Stimulated activated CD8-positive, alpha-beta memory T cell treated with anti-CD3 and anti-CD28 coated beads, Interleukin-12 subunit alpha, Interleukin-12 subunit beta, amount 100 ng/mL, for 24 hours (primary cell): ENCODE data around the gene TCTN2.

ENCODE experiments used
- DNase-seq: peaks from one replicate; pipeline ENCODE4 v3.0.0-alpha.2; 2020; ENCODE audit errors: extremely low read depth

The TCTN2 gene

GRCh38 chr12:123686636-123687190, 15.8 kb downstream of the TCTN2 start:
- no peak for DNase-seq

GRCh38 chr12:123690191-123690840, 19.4 kb downstream of the TCTN2 start:
- DNase-seq: no peak

GRCh38 chr12:123696207-123696606, 25.3 kb downstream of the TCTN2 start:
- DNase-seq: no peak

- no peak for DNase-seq
Observed at GRCh38 chr12:123696646-123697045, 25.7 kb downstream of the TCTN2 start.

GRCh38 chr12:123705935-123706334, 35.0 kb downstream of the TCTN2 start:
- DNase-seq: no peak

GRCh38 chr12:123707466-123707865, 36.6 kb downstream of the TCTN2 start:
- no peak for DNase-seq

- DNase-seq: no peak
Observed at GRCh38 chr12:123712780-123713319, 41.9 kb downstream of the TCTN2 start.

- no peak for DNase-seq
Observed at GRCh38 chr12:123713398-123713797, 42.5 kb downstream of the TCTN2 start.

GRCh38 chr12:123713823-123714585, 43.1 kb downstream of the TCTN2 start:
- DNase-seq: no peak

GRCh38 chr12:123715195-123715594, 44.3 kb downstream of the TCTN2 start:
- DNase-seq: no peak

GRCh38 chr12:123717350-123717749, 46.4 kb downstream of the TCTN2 start:
- no peak for DNase-seq

- DNase-seq: no peak
Observed at GRCh38 chr12:123720141-123720814, 49.4 kb downstream of the TCTN2 start.

GRCh38 chr12:123721245-123721644, 50.3 kb downstream of the TCTN2 start:
- DNase-seq: no peak

- DNase-seq: no peak
Observed at GRCh38 chr12:123723011-123723410, 52.1 kb downstream of the TCTN2 start.

- no peak for DNase-seq
Observed at GRCh38 chr12:123723765-123724164, 52.9 kb downstream of the TCTN2 start.

- no peak for DNase-seq
Observed at GRCh38 chr12:123726244-123726643, 55.3 kb downstream of the TCTN2 start.

- DNase-seq: no peak
Observed at GRCh38 chr12:123726962-123727361, 56.0 kb downstream of the TCTN2 start.

- DNase-seq: no peak
Observed at GRCh38 chr12:123727878-123728277, 57.0 kb downstream of the TCTN2 start.

- DNase-seq: no peak
Observed at GRCh38 chr12:123731596-123731995, 60.7 kb downstream of the TCTN2 start.

GRCh38 chr12:123732251-123732650, 61.3 kb downstream of the TCTN2 start:
- no peak for DNase-seq

GRCh38 chr12:123733229-123733628, 62.3 kb downstream of the TCTN2 start:
- no peak for DNase-seq

- DNase-seq: no peak
Observed at GRCh38 chr12:123734268-123734667, 63.4 kb downstream of the TCTN2 start.
